Neural cell (in vitro differentiated cells): ENCODE measurements around the gene GPR107. TPM values are rescaled to one million over a fixed set of nuclear protein-coding genes. Genes with fewer than 3 reads are reported as not detected.

Source experiments
- H2AFZ ChIP-seq: fragments of 200-600, 300-800 bp; sonication (generic), shearing (Covaris generic); 2 replicates; pipeline ENCODE4 v1.6.0; 2014; ENCODE audit warnings: low read depth, mild to moderate bottlenecking, antibody characterized with exemption, low read length, moderate library complexity
- H3F3A ChIP-seq: fragments of 200-600 bp; shearing (Covaris generic); 2 replicates; pipeline ENCODE4 v1.6.1; 2016; ENCODE audit warnings: mild to moderate bottlenecking, moderate library complexity, mixed read lengths, antibody characterized with exemption, low read length; ENCODE audit not compliant: insufficient read depth, poor library complexity, severe bottlenecking
- H3K27ac ChIP-seq: fragments of 200-600, 300-800 bp; sonication (generic), shearing (Covaris generic); 2 replicates; pipeline ENCODE4 v1.5.1; 2014; ENCODE audit warnings: mild to moderate bottlenecking, low read length, moderate library complexity
- H3K27me3 ChIP-seq: fragments of 300-800, 200-600 bp; sonication (generic), shearing (Covaris generic); 2 replicates; pipeline ENCODE4 v1.6.0; 2014; ENCODE audit warnings: mild to moderate bottlenecking, low read depth, low read length, moderate library complexity; ENCODE audit not compliant: insufficient read depth
- H3K36me3 ChIP-seq: fragments of 300-800, 200-600 bp; sonication (generic), shearing (Covaris generic); 2 replicates; pipeline ENCODE4 v1.5.1; 2014; ENCODE audit warnings: mild to moderate bottlenecking, antibody characterized with exemption, low read length, moderate library complexity; ENCODE audit not compliant: insufficient read depth
- H3K4me2 ChIP-seq: fragments of 300-800, 200-600 bp; sonication (generic), shearing (Covaris generic); 2 replicates; pipeline ENCODE4 v1.6.0; 2014; ENCODE audit warnings: mild to moderate bottlenecking, low read length
- H3K4me3 ChIP-seq: fragments of 300-800, 200-600 bp; sonication (generic), shearing (Covaris generic); 2 replicates; pipeline ENCODE4 v1.5.1; 2014; ENCODE audit warnings: mild to moderate bottlenecking, low read length, moderate library complexity
- H3K79me2 ChIP-seq: fragments of 200-600 bp; shearing (Covaris generic); replicated peaks from 2 replicates; pipeline ENCODE4 v1.6.0; 2014; ENCODE audit warnings: mild to moderate bottlenecking, low read length, moderate library complexity; ENCODE audit not compliant: insufficient read depth
- H3K9ac ChIP-seq: fragments of 300-800, 200-600 bp; sonication (generic), shearing (Covaris generic); 2 replicates; pipeline ENCODE4 v1.6.1; 2016; ENCODE audit warnings: mild to moderate bottlenecking, low read length, mixed read lengths
- H3K9me2 ChIP-seq: fragments of 200-600 bp; shearing (Covaris generic); 2 replicates; pipeline ENCODE4 v1.6.1; 2016; ENCODE audit warnings: mild to moderate bottlenecking, low read length, mixed read lengths; ENCODE audit not compliant: insufficient read depth
- H3K9me3 ChIP-seq: fragments of 200-600, 300-800 bp; sonication (generic), shearing (Covaris generic); 2 replicates; pipeline ENCODE4 v1.6.1; 2016; ENCODE audit warnings: mild to moderate bottlenecking, mixed run types, low read length, moderate library complexity, mixed read lengths
- H4K20me1 ChIP-seq: fragments of 200-600 bp; shearing (Covaris generic); 2 replicates; pipeline ENCODE4 v1.6.1; 2016; ENCODE audit warnings: mild to moderate bottlenecking, mixed run types; ENCODE audit not compliant: insufficient read depth
- EP300 ChIP-seq: fragments of 450-650 bp; conservative IDR thresholded peaks from 2 replicates; pipeline ENCODE4 v1.6.1; 2014; ENCODE audit warnings: antibody characterized with exemption, mild to moderate bottlenecking, moderate library complexity; ENCODE audit not compliant: poor library complexity, severe bottlenecking
- EZH2 ChIP-seq: fragments of 200-600, 300-800 bp; shearing (Covaris generic), sonication (generic); IDR thresholded peaks from 2 replicates; pipeline ENCODE4 v1.6.1; 2014; ENCODE audit warnings: antibody characterized with exemption, low read length, borderline replicate concordance, mild to moderate bottlenecking; ENCODE audit not compliant: insufficient read depth, poor library complexity, severe bottlenecking
- MXI1 ChIP-seq: fragments of 450-650 bp; conservative IDR thresholded peaks from 2 replicates; pipeline ENCODE4 v1.6.1; 2014; ENCODE audit warnings: antibody characterized with exemption, mild to moderate bottlenecking; ENCODE audit not compliant: poor library complexity, severe bottlenecking
- POLR2AphosphoS5 ChIP-seq: IDR thresholded peaks from 2 replicates; pipeline ENCODE4 v1.6.1; 2012
- RAD21 ChIP-seq: fragments of 450-650 bp; conservative IDR thresholded peaks from 2 replicates; pipeline ENCODE4 v1.6.1; 2014; ENCODE audit warnings: antibody characterized with exemption, mild to moderate bottlenecking, moderate library complexity
- SMC3 ChIP-seq: fragments of 450-650 bp; conservative IDR thresholded peaks from 2 replicates; pipeline ENCODE4 v1.6.1; 2014; ENCODE audit warnings: antibody characterized with exemption, mild to moderate bottlenecking, moderate library complexity; ENCODE audit not compliant: poor library complexity
- TAF1 ChIP-seq: IDR thresholded peaks from 2 replicates; pipeline ENCODE4 v1.6.1; 2012; ENCODE audit warnings: low read depth
- polyA plus RNA-seq: library from polyadenylated mRNA; depleted of rRNA; stranded (reverse); fragments of >200 nt; gene quantifications from 2 replicates; pipeline ENCODE4 v1.2.3, GENCODE V29; 2014
- TF ChIP-seq, protein P1 (sequence below): fragments of 450-650 bp; IDR thresholded peaks from 2 replicates; pipeline ENCODE4 v1.5.1; 2014; ENCODE audit warnings: antibody characterized with exemption, mild to moderate bottlenecking, moderate library complexity; ENCODE audit not compliant: poor library complexity, severe bottlenecking
- TF ChIP-seq, protein P2 (sequence below): IDR thresholded peaks from 2 replicates; pipeline ENCODE4 v1.6.1; 2012; ENCODE audit warnings: borderline replicate concordance

The GPR107 gene
- polyA plus RNA-seq, 1 donor from 2014 or later = 21.5 TPM

DNA sequence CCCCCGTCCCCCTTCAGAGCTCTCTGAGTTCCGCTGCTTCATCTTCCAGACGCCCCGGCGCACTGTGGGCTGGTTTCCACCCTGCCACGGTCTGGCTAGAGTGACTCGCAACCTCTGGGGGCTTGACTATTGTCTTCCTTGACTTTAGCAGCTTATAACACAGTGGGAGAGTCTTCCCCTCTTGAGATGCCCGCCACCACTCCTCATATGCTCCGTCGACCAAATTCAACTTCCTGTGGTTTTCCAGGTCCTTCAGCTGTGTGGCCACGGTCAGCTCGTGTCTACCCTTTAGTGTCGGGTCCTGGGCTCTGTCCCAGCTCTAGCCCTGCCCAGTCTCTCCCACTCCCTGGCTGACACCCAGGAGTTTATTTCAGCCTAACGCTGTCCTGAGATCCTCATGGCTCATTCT is 90.3 kb downstream of the GPR107 start:
- Histone ChIP-seq H3K4me2 (no peak overlapping the region), H3K9me2 (no peaks in the 10 kb centered on the region), H3K36me3 (no peaks in the 10 kb centered on the region), H4K20me1 (no peaks in the 10 kb centered on the region), H3K9me3 (no peaks in the 10 kb centered on the region), H3K27me3 (no peaks in the 10 kb centered on the region), H3F3A (no peaks in the 10 kb centered on the region), H3K79me2 (no peaks in the 10 kb centered on the region), H3K9ac (no peak overlapping the region), H3K4me3 (no peak overlapping the region), H3K27ac (no peak overlapping the region), H2AFZ (no peak overlapping the region)
- TF ChIP-seq RAD21 (no peak), TAF1 (no peak), EZH2 (no peak), MXI1 (no peak), SMC3 (no peak), EP300 (no peak), POLR2AphosphoS5 (no peak)
- TF ChIP-seq, protein P1, sequence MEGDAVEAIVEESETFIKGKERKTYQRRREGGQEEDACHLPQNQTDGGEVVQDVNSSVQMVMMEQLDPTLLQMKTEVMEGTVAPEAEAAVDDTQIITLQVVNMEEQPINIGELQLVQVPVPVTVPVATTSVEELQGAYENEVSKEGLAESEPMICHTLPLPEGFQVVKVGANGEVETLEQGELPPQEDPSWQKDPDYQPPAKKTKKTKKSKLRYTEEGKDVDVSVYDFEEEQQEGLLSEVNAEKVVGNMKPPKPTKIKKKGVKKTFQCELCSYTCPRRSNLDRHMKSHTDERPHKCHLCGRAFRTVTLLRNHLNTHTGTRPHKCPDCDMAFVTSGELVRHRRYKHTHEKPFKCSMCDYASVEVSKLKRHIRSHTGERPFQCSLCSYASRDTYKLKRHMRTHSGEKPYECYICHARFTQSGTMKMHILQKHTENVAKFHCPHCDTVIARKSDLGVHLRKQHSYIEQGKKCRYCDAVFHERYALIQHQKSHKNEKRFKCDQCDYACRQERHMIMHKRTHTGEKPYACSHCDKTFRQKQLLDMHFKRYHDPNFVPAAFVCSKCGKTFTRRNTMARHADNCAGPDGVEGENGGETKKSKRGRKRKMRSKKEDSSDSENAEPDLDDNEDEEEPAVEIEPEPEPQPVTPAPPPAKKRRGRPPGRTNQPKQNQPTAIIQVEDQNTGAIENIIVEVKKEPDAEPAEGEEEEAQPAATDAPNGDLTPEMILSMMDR = no peak
- TF ChIP-seq, protein P2, sequence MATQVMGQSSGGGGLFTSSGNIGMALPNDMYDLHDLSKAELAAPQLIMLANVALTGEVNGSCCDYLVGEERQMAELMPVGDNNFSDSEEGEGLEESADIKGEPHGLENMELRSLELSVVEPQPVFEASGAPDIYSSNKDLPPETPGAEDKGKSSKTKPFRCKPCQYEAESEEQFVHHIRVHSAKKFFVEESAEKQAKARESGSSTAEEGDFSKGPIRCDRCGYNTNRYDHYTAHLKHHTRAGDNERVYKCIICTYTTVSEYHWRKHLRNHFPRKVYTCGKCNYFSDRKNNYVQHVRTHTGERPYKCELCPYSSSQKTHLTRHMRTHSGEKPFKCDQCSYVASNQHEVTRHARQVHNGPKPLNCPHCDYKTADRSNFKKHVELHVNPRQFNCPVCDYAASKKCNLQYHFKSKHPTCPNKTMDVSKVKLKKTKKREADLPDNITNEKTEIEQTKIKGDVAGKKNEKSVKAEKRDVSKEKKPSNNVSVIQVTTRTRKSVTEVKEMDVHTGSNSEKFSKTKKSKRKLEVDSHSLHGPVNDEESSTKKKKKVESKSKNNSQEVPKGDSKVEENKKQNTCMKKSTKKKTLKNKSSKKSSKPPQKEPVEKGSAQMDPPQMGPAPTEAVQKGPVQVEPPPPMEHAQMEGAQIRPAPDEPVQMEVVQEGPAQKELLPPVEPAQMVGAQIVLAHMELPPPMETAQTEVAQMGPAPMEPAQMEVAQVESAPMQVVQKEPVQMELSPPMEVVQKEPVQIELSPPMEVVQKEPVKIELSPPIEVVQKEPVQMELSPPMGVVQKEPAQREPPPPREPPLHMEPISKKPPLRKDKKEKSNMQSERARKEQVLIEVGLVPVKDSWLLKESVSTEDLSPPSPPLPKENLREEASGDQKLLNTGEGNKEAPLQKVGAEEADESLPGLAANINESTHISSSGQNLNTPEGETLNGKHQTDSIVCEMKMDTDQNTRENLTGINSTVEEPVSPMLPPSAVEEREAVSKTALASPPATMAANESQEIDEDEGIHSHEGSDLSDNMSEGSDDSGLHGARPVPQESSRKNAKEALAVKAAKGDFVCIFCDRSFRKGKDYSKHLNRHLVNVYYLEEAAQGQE = no peak

DNA sequence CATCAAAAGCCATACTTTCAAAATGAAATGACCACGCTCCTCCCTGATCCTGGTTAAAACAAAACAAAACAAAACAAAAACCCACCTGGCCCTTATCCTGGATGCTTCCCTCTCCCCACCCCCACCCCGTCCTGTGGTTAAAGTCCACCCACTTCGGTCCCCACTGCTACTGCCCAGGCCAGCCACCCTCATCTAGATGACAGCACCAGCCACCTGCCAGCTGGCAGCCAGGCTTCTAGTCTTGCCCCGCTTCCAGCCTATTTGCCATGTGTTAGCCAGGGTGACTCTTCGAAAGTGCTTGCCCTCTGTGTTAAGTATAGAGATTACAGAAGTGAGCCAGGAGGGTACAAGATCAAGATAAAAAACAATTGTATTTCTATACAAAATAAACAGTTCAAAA is 91.0 kb downstream of the GPR107 start:
- Histone ChIP-seq H3F3A (no peaks in the 10 kb centered on the region), H3K9ac (no peak overlapping the region), H3K27ac (no peak overlapping the region), H3K79me2 (no peaks in the 10 kb centered on the region), H3K9me2 (no peaks in the 10 kb centered on the region), H3K4me3 (no peak overlapping the region), H3K9me3 (no peaks in the 10 kb centered on the region), H3K36me3 (no peaks in the 10 kb centered on the region), H3K27me3 (no peaks in the 10 kb centered on the region), H2AFZ (no peak overlapping the region), H4K20me1 (no peaks in the 10 kb centered on the region), H3K4me2 (no peak overlapping the region)
- TF ChIP-seq RAD21 (no peak), MXI1 (no peak), EP300 (no peak), TAF1 (no peak), POLR2AphosphoS5 (no peak), SMC3 (no peak), EZH2 (no peak)
- TF ChIP-seq, protein P1 = no peak
- TF ChIP-seq, protein P2 = no peak
